ENCODE results near the gene TAF3. TPM values are rescaled to one million over a fixed set of nuclear protein-coding genes. Genes with fewer than 3 reads are reported as not detected.

Gene TAF3
- total RNA-seq, 1 donor from 2014 or later: 12.7 TPM

DNA sequence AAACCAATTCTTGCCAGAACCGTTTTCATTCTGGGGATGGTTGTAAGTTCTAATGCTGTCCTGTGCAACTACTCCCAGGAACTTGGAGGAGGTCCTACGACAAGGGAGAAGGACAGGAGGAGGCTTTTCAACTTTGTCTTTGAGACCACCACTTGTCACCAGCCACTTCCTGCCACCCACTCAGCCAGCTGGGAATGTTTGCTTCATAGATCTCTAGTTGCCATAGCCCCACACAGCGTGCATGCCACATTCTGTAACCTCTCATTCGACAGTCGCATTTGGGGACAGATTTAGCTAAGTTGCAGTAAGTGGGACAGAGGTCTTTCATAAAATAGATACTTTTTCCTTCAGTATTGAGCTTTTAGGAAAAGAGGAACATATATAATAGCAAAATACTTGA, 78.0 kb downstream of the TAF3 start:
- Histone ChIP-seq H3K36me3 (no peaks in the 10 kb centered on the region), H3K9me3 (replicated peaks) (no peaks in the 10 kb centered on the region), H3K4me3 (no peak overlapping the region), H3K27ac (replicated peaks) (no peak overlapping the region), H3K27me3 (ENCODE audit: low read depth) (no peaks in the 10 kb centered on the region), H3K4me1 (peaks cover 12% of the 10 kb centered on the region)
- TF ChIP-seq, protein P1, sequence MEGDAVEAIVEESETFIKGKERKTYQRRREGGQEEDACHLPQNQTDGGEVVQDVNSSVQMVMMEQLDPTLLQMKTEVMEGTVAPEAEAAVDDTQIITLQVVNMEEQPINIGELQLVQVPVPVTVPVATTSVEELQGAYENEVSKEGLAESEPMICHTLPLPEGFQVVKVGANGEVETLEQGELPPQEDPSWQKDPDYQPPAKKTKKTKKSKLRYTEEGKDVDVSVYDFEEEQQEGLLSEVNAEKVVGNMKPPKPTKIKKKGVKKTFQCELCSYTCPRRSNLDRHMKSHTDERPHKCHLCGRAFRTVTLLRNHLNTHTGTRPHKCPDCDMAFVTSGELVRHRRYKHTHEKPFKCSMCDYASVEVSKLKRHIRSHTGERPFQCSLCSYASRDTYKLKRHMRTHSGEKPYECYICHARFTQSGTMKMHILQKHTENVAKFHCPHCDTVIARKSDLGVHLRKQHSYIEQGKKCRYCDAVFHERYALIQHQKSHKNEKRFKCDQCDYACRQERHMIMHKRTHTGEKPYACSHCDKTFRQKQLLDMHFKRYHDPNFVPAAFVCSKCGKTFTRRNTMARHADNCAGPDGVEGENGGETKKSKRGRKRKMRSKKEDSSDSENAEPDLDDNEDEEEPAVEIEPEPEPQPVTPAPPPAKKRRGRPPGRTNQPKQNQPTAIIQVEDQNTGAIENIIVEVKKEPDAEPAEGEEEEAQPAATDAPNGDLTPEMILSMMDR (IDR thresholded peaks at IDR 0.05; ENCODE audit: borderline replicate concordance): no peak
- intact Hi-C loops (cut with micrococcal nuclease): no loop called here
- DNase-seq: no peak

GRCh38 chr10:7901256-7901655, 83.0 kb downstream of the TAF3 start:
- no peak overlapping the region for H3K4me3 ChIP-seq
- TF ChIP-seq, protein P1 (IDR thresholded peaks at IDR 0.05; ENCODE audit: borderline replicate concordance): no peak
- DNase-seq: no peak
- no peaks in the 10 kb centered on the region for H3K9me3 ChIP-seq (replicated peaks)
- no peaks in the 10 kb centered on the region for H3K36me3 ChIP-seq
- H3K4me1 ChIP-seq: no peaks in the 10 kb centered on the region
- intact Hi-C loops (cut with micrococcal nuclease): no loop called here
- no peaks in the 10 kb centered on the region for H3K27me3 ChIP-seq (ENCODE audit: low read depth)
- no peak overlapping the region for H3K27ac ChIP-seq (replicated peaks)

DNA sequence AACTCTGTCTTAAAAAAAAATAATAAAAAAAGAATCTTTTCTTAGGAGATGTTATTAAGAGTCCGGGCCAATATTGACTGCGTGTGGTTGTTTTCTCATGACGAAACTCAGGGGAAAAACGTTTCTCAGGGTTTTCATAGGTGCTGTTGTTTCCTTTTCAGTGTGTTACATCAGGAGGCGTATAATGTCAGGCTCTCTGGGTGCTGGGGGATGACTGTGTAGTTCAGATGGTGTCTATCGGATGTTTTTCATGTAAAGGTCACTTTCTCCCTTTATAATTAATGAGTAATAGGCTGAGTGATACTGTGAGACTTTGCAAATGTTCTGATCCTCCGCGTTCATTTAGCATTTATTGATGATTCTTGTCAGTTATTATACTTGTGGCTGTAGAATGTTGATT, 84.1 kb downstream of the TAF3 start:
- Histone ChIP-seq H3K9me3 (replicated peaks) (no peaks in the 10 kb centered on the region), H3K36me3 (no peaks in the 10 kb centered on the region), H3K4me1 (no peaks in the 10 kb centered on the region), H3K4me3 (no peak overlapping the region), H3K27me3 (ENCODE audit: low read depth) (no peaks in the 10 kb centered on the region), H3K27ac (replicated peaks) (no peak overlapping the region)
- TF ChIP-seq, protein P1 (IDR thresholded peaks at IDR 0.05; ENCODE audit: borderline replicate concordance): no peak
- intact Hi-C loops (cut with micrococcal nuclease): no loop called here
- DNase-seq: no peak

GRCh38 chr10:7903851-7904250, 85.5 kb downstream of the TAF3 start:
- TF ChIP-seq, protein P1 (IDR thresholded peaks at IDR 0.05; ENCODE audit: borderline replicate concordance): no peak
- no peak for DNase-seq
- no peak overlapping the region for H3K4me3 ChIP-seq
- H3K9me3 ChIP-seq (replicated peaks): no peaks in the 10 kb centered on the region
- no peak overlapping the region for H3K27ac ChIP-seq (replicated peaks)
- H3K36me3 ChIP-seq: no peaks in the 10 kb centered on the region
- intact Hi-C loops (cut with micrococcal nuclease): no loop called here
- H3K4me1 ChIP-seq: peaks cover 6% of the 10 kb centered on the region
- H3K27me3 ChIP-seq (ENCODE audit: low read depth): no peaks in the 10 kb centered on the region

- no peaks in the 10 kb centered on the region for H3K27me3 ChIP-seq (ENCODE audit: low read depth)
- no peak for DNase-seq
- intact Hi-C loops (cut with micrococcal nuclease): no loop called here
- H3K27ac ChIP-seq (replicated peaks): no peak overlapping the region
- H3K36me3 ChIP-seq: no peaks in the 10 kb centered on the region
- peaks cover 8% of the 10 kb centered on the region for H3K4me1 ChIP-seq
- no peaks in the 10 kb centered on the region for H3K9me3 ChIP-seq (replicated peaks)
- TF ChIP-seq, protein P1 (IDR thresholded peaks at IDR 0.05; ENCODE audit: borderline replicate concordance): no peak
- H3K4me3 ChIP-seq: no peak overlapping the region
Observed at GRCh38 chr10:7906128-7906527, 87.8 kb downstream of the TAF3 start.
